Measurements from ENCODE around the gene PLSCR3.

DNA sequence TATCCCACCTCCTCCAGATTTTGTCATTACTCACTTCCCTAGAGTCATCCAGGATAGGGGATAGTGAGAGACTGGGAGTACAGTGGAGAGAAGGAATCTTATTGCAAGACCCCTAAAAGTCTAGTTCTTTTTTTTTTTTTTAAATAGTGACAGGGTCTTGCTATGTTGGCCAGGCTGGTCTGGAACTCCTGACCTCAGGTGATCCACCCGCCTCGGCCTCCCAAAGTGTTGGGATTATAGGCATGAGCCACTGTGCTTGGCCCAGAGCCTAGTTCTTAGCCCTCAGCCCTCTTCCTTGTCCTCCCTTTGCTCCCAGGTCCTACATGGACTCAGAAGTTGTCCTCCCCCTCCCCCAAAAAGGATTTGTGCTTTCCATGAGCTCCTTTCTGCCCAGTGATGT is 47.8 kb upstream of the PLSCR3 start:
- TF ChIP-seq CTCF (IDR thresholded peaks at IDR 0.05) (no peak), EZH2phosphoT487 (IDR thresholded peaks at IDR 0.05) (no peak), EZH2 (IDR thresholded peaks at IDR 0.05) (no peak)

Measured in neural progenitor cell (in vitro differentiated cells).